NCI-H774 (cell line): ENCODE data around the gene AKIRIN1.
"Not testable (repeated sequence)": the region's sequence is repeated elsewhere in the genome, so short reads cannot be mapped to it uniquely, and the experiment has no call there.

Experiments
- DNase-seq: peaks from one replicate; lab custom pipeline; 2025; lab: John Stamatoyannopoulos, UW

Gene AKIRIN1

DNA sequence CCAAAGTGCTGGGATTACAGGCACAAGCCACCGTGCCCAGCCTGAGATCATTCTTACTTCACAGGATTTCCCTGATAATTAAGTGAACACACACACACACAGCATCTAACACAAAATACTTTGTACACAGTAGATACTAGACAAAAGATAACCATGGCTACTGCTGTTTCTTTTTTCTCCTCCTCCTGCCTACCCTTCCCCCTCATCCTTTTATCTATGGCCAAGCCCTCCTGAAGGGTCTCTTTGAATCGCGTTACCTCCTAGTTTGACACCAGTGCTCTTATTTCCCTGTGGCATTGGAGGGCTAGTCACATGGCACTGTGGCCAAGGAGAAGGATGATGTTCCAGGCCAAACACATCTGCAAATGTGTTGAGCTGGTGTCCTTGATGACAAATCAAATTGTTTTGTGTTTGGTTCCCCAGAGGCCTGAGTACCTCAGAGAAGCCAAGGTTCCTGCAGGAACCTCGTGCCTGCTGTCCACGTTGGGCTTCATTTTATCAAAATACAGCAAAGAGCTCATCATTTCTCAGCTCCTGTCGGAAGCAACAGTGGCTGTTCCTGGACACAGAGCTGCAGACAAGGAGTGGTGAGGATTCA is 55.6 kb downstream of the AKIRIN1 start:
- DNase-seq, result no peak

DNA sequence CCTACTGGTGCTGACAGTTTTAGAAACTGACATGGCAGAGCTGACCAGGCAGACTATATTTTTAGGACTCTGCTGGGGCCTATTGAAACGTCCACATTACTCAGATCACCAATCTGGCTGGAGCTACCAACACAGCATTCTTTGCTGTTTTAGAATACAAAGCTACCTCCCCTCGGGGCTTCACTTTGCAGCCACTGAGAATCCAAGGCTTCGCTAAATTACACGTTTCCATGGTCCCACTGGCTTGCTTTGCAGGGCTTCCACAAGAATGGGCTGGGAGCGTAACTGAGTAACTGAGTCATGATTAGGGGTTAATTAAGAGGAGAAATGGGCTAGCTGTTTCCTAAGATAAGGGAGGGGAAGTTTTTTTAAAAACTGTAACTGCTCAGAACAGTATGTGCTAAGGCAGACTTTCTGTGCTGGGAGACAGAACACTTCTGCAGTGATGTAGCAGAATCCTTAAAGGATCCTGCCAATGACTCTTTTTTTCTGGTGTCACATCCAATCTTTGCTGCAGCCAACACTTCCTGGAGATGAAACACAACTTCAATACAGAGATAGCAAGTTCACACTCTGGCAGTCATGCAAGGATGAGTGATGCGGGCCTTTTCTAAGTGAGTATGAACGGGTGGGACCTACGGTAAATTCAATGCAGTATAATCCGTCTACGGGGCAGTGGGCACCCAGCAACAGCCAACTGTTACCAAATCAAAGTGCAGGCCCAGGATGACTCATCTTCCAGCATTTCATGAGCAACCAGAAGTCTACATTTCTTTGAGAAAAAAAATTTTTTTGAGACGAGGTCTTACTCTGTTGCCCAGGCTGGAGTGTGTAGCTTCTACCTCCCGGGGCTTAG is 56.5 kb downstream of the AKIRIN1 start:
- no peak for DNase-seq

DNA sequence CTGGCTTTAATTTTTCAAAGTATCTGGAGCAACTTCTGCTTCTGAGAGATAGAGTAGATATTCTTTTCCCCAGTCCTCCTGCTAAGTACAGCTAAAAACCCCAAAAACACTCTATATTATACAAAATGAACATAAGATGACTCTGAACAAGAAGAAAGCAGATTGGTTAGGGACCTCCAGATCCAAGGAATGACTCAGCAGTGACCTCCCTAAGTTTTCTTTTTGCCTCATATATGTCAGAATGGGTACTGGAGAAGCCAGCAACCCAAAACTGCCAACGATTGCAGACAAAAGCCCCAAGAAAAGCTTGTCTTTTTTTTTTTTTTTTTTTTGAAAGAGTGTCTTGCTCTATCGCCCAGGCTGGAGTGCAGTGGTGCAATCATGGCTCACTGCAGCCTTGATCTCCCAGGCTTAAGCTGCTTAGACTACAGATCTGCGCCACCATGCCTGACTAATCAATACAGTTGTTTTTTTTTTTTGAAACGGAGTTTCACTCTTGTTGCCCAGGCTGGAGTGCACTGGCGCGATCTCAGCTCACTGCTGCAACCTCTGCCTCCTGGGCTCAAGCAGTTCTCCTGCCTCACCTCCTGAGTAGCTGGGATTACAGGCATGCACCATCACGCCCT is 57.8 kb downstream of the AKIRIN1 start:
- DNase-seq, result no peak

DNA sequence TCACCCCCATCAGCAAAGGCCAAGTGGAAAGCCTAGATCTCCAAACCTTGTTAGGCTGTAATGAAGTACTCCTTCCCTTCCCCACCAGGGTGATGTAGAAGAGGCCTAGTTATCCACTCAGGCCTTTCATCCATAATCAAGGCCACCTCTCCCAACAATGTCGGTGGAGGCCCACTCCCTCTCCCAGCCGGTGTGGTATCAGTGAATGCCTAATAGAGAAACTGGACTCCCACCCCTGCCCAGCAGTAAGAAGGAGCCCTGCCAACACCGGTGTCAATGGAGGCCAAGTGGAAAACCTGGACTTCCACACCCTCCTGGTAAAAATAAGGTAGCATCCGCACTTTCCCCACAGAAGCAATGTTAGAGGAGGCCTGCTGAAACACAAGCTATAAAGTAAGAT is 58.9 kb downstream of the AKIRIN1 start:
- DNase-seq, result no peak

DNA sequence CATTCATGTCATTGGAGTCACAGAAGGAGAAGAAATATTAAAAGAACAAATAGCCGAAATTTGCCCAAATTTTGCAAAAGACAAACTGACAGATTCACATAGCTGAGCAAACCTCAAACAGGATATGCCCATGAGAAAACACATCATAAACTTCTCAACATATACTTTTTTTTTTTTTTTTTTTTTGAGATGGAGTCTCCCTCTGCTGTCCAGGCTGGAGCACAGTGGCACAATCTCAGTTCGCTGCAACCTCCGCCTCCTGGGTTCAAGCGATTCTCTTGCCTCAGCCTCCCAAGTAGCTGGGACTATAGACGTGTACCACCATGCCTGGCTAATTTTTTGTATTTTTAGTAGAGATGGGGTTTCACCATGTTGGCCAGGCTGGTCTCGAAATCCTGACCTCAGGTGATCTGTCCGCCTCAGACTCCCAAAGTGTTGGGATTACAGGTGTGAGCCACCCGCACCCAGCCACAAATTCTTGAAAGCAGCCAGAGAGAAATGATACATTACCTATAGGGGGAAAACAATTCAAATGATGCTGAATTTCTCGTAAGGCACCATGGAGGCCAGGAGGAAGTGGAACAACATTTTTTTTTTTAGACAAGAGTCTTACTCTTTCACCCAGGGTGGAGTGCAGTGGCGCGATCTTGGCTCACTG is 60.2 kb downstream of the AKIRIN1 start:
- DNase-seq, result not testable (repeated sequence)

DNA sequence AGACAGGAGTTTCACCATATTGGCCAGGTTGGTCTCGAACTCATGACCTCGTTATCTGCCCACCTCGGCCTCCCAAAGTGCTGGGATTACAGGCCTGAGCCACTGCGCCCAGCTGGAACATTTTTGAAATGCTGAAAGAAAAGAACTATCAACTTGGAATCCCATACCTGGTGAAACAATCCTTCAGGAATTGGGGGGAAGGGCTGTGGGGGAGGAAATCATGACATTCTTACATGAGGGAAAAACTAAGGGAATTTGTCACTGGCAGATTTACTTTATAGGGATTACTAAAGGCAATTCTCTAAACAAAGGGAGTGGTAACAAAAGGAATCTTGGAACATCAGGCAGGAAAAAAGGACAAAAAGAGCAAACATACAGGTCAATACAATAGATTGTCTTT is 60.9 kb downstream of the AKIRIN1 start:
- DNase-seq, result no peak

DNA sequence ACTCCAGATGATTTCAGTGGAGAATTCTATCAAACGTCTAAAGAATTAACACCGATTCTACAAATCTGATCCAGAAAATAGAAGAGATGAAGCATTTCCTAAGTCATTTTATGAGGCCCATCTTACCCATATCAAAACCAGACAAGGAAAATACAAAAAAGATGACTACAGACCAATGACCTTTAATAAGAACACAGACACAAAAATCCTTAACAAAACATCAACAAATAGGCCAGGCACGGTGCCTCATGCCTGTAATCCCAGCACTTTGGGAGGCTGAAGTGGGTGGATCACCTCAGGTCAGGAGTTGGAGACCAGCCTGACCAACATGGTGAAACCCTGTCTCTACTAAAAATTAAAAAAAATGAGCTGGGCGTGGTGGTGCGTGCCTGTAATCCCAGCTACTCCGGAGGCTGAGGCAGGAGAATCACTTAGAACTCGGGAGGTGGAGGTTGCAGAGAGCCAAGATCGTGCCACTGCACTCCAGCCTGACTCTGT is 64.2 kb downstream of the AKIRIN1 start:
- DNase-seq, result not testable (repeated sequence)
